ENCODE results near the gene HIKESHI. TPM values are rescaled to one million over a fixed set of nuclear protein-coding genes. Genes with fewer than 3 reads are reported as not detected.

The HIKESHI gene
- total and polyA plus RNA-seq, 2 of the 8 experiments (the other 6 are each of a cell fraction or from before 2014, with no cell fraction given), result 65.4 to 90.2 TPM

DNA sequence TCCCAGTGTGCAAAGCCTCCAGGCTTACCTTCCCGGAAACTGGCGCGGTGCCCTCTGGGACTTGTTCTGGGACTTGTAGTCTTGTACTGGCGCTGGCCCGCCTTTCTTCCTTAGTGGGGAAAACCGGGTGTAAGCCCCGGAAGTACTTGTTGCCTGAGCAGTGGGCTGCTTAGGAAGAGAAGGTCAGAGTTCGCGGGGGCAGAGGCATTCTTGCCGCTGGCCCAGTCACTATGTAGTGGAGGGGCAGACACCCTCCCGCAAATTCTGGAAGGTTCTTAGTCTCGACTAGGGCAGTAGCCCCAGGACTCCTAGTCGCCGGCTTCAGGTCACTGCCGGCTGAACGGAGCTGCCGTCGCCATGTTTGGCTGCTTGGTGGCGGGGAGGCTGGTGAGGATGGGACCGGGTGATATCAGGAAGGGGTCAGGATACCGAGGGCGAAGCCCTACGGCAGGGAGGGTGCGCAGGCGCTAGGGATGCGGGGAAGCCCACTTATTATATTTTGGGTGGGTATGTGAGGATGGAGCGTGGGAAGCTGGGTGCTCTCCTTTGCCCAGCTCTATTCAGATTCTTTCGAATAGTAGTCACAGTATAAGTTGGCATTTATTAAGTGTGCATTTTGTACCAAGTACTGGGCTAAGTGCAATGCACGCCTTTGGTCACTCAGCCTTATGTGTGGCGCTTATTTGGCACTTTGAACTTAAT, at the start of gene HIKESHI (continued):
- TF ChIP-seq SAP30 (IDR thresholded peaks at IDR 0.05; ENCODE audit: insufficient read depth, insufficient replicate concordance, low read length), result no peak
- no peak for TF ChIP-seq JUN (IDR thresholded peaks at IDR 0.05; ENCODE audit: low read depth, low read length)
- TF ChIP-seq NRF1 (IDR thresholded peaks at IDR 0.05; ENCODE audit: low read depth, low read length), result no peak
- peak; percentile 97 for TF ChIP-seq ASH2L (IDR thresholded peaks at IDR 0.05; ENCODE audit: low read length)
- TF ChIP-seq RXRA (IDR thresholded peaks at IDR 0.05; ENCODE audit: insufficient read depth, low read depth, low read length), result no peak
- peak; percentile 25; the same call in 1 of the 2 replicates for TF ChIP-seq TEAD4 (IDR thresholded peaks at IDR 0.05; ENCODE audit: low read depth, low read length)
- no peak for TF ChIP-seq SIRT6 (IDR thresholded peaks at IDR 0.05; ENCODE audit: low read length)
- TF ChIP-seq SIN3A (conservative IDR thresholded peaks at IDR 0.05 in 1 of 2, IDR thresholded peaks at IDR 0.05 in 1 of 2; ENCODE audit: low read depth in 1 of 2, low read length in 2 of 2), result no peak; a peak in 2 of 4 replicates
- TF ChIP-seq, protein P1, sequence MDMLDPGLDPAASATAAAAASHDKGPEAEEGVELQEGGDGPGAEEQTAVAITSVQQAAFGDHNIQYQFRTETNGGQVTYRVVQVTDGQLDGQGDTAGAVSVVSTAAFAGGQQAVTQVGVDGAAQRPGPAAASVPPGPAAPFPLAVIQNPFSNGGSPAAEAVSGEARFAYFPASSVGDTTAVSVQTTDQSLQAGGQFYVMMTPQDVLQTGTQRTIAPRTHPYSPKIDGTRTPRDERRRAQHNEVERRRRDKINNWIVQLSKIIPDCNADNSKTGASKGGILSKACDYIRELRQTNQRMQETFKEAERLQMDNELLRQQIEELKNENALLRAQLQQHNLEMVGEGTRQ (IDR thresholded peaks at IDR 0.05; ENCODE audit: low read length), result no peak
- TF ChIP-seq CHD2 (IDR thresholded peaks at IDR 0.05; ENCODE audit: low read length), result peak; percentile 83
- no peak for TF ChIP-seq NANOG (IDR thresholded peaks at IDR 0.05; ENCODE audit: insufficient read depth, low read depth, low read length, poor library complexity, severe bottlenecking)
- no peak for TF ChIP-seq MAFK (IDR thresholded peaks at IDR 0.05; ENCODE audit: low read depth, low read length)
- no peak for TF ChIP-seq SP1 (IDR thresholded peaks at IDR 0.05; ENCODE audit: low read depth, low read length)
- TF ChIP-seq RAD21 (IDR thresholded peaks at IDR 0.05 in 1 of 2, conservative IDR thresholded peaks at IDR 0.05 in 1 of 2; ENCODE audit: low read depth in 2 of 2, low read length in 2 of 2), result no peak; a peak in 1 of 4 replicates
- peak; percentile 94 for TF ChIP-seq PHF8 (conservative IDR thresholded peaks at IDR 0.05; ENCODE audit: low read depth, low read length)
- peak; percentile 95 for TF ChIP-seq GABPA (IDR thresholded peaks at IDR 0.05; ENCODE audit: borderline replicate concordance, insufficient read depth, low read length)
- peak in 1 of 2 experiments; percentile 86; a peak in 1 of 4 replicates for TF ChIP-seq HDAC2 (IDR thresholded peaks at IDR 0.05; ENCODE audit: borderline replicate concordance in 1 of 2, low read depth in 2 of 2, low read length in 2 of 2)
- TF ChIP-seq, protein P2, sequence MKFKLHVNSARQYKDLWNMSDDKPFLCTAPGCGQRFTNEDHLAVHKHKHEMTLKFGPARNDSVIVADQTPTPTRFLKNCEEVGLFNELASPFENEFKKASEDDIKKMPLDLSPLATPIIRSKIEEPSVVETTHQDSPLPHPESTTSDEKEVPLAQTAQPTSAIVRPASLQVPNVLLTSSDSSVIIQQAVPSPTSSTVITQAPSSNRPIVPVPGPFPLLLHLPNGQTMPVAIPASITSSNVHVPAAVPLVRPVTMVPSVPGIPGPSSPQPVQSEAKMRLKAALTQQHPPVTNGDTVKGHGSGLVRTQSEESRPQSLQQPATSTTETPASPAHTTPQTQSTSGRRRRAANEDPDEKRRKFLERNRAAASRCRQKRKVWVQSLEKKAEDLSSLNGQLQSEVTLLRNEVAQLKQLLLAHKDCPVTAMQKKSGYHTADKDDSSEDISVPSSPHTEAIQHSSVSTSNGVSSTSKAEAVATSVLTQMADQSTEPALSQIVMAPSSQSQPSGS (IDR thresholded peaks at IDR 0.05; ENCODE audit: low read length), result no peak; the same call in 1 of the 2 replicates
- no peak for TF ChIP-seq FOSL1 (IDR thresholded peaks at IDR 0.05; ENCODE audit: insufficient read depth, low read depth, low read length)
- TF ChIP-seq BRCA1 (IDR thresholded peaks at IDR 0.05; ENCODE audit: low read depth, low read length), result no peak
